ENCODE measurements around the gene PLCXD1.

DNA sequence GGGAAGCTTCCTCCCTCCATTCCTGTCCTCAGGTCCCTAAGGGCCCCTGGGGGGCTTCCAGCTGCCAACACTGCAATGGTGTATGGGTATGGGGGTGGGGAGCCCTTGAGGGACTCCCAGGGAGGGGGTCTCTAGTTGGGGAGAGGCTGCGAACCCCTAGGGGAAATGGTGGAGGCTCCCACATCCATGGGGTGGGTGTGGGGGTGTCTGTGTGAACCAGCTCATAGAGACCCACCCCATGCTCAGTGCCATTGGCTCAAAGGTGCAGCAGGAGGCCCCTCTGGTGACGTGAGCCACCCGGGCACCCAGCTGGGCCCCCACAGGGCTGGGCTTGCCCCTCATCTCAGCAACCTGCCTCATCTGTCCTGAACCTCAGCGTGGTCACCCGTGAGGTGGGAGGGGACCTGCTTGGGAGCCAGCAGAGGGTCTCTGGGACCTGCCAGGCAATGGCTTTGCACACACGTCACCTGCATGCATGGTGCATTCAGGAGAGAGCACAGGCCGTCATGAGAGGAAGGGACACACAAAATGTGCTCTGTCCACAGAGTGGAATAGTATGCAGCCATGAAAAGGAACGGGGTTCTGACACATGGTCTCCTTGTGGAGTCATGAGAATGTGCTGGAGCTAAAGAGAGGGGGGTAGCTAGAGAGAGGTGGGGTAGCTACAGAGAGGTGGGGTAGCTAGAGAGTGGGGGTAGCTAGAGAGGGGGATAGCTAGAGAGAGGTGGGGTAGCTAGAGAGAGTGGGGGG is 22.7 kb upstream of the PLCXD1 start:
- TF ChIP-seq, protein P1, sequence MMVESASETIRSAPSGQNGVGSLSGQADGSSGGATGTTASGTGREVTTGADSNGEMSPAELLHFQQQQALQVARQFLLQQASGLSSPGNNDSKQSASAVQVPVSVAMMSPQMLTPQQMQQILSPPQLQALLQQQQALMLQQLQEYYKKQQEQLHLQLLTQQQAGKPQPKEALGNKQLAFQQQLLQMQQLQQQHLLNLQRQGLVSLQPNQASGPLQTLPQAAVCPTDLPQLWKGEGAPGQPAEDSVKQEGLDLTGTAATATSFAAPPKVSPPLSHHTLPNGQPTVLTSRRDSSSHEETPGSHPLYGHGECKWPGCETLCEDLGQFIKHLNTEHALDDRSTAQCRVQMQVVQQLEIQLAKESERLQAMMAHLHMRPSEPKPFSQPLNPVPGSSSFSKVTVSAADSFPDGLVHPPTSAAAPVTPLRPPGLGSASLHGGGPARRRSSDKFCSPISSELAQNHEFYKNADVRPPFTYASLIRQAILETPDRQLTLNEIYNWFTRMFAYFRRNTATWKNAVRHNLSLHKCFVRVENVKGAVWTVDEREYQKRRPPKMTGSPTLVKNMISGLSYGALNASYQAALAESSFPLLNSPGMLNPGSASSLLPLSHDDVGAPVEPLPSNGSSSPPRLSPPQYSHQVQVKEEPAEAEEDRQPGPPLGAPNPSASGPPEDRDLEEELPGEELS (CRISPR knock-in tag; IDR thresholded peaks at IDR 0.05; ENCODE audit: borderline replicate concordance) = no peak
- TF ChIP-seq EGR1 (conservative IDR thresholded peaks at IDR 0.05) = no peak
- no peak for TF ChIP-seq ZNF407 (IDR thresholded peaks at IDR 0.05; ENCODE audit: low read depth)
- TF ChIP-seq ID3 (CRISPR knock-in tag; IDR thresholded peaks at IDR 0.05) = no peak
- no peak for TF ChIP-seq ID3 (tag; IDR thresholded peaks at IDR 0.05)
